Hippocampal formation (tissue), 2 donors: ENCODE data around the gene ALPP.
"Not testable (repeated sequence)": the region's sequence is repeated elsewhere in the genome, so short reads cannot be mapped to it uniquely, and the experiment has no call there.

Experiments
- DNase-seq, 2 donors: peaks; one replicate each; lab custom pipeline; 2025; lab: John Stamatoyannopoulos, UW

Gene ALPP

GRCh38 chr2:232406556-232407310 is 28.2 kb downstream of the ALPP start, which contains the start of gene ALPG:
Gene ALPG (plus strand): TSS chr2:232406844. CDS start chr2:232406895, 51 bp downstream.
- DNase-seq: no peak

- not testable (repeated sequence) for DNase-seq
These were observed 29.0 kb downstream of the ALPP start for GRCh38 chr2:232407428-232408150.

- DNase-seq: not testable (repeated sequence)
These were observed 29.7 kb downstream of the ALPP start for GRCh38 chr2:232408269-232408668.

GRCh38 chr2:232409617-232410016 is 31.1 kb downstream of the ALPP start:
- DNase-seq: not testable (repeated sequence)

- no peak for DNase-seq
These were observed 31.8 kb downstream of the ALPP start for GRCh38 chr2:232410238-232410900.

GRCh38 chr2:232411901-232412629 is 33.5 kb downstream of the ALPP start:
- no peak for DNase-seq

GRCh38 chr2:232412986-232413385 is 34.4 kb downstream of the ALPP start:
- DNase-seq: no peak

GRCh38 chr2:232415138-232415690 is 36.7 kb downstream of the ALPP start:
- DNase-seq: no peak

GRCh38 chr2:232415736-232416520 is 37.4 kb downstream of the ALPP start:
- no peak for DNase-seq

GRCh38 chr2:232416521-232417470 is 38.2 kb downstream of the ALPP start:
- no peak for DNase-seq

- DNase-seq: no peak
These were observed 38.9 kb downstream of the ALPP start for GRCh38 chr2:232417489-232417888.

GRCh38 chr2:232418056-232418455 is 39.5 kb downstream of the ALPP start:
- DNase-seq: no peak

GRCh38 chr2:232418466-232419244 is 40.1 kb downstream of the ALPP start:
- no peak for DNase-seq

- no peak for DNase-seq
These were observed 40.9 kb downstream of the ALPP start for GRCh38 chr2:232419245-232420072.

GRCh38 chr2:232420073-232420454 is 41.5 kb downstream of the ALPP start:
- DNase-seq: no peak

- DNase-seq: no peak
These were observed 42.1 kb downstream of the ALPP start for GRCh38 chr2:232420463-232421188.

GRCh38 chr2:232421189-232421785 is 42.7 kb downstream of the ALPP start:
- DNase-seq: no peak
